Measurements from ENCODE around the gene PXDN.

PXDN gene

GRCh38 chr2:1610096-1610485 is 134.2 kb downstream of the PXDN start:
- in situ Hi-C loops (cut with HindIII; ENCODE audit: low sequenced_read_pairs) = no loop called here
- H3K4me3 ChIP-seq (ENCODE audit: low read depth, low read length) = no peak overlapping the region

GRCh38 chr2:1609485-1610095 is 134.7 kb downstream of the PXDN start:
- no peak for DNase-seq (ENCODE audit: low read depth, low spot score)
- no peak for TF ChIP-seq CTCF (IDR thresholded peaks at IDR 0.05; ENCODE audit: low read depth, low read length)
- H3K4me3 ChIP-seq (ENCODE audit: low read depth, low read length) = no peak overlapping the region
- in situ Hi-C loops (cut with HindIII; ENCODE audit: low sequenced_read_pairs) = no loop called here

More at GRCh38 chr2:1610096-1610485, 134.2 kb downstream of the PXDN start:
- DNase-seq (ENCODE audit: low read depth, low spot score) = no peak
- TF ChIP-seq CTCF (IDR thresholded peaks at IDR 0.05; ENCODE audit: low read depth, low read length) = no peak

- DNase-seq (ENCODE audit: low read depth, low spot score) = no peak
- no peak for TF ChIP-seq CTCF (IDR thresholded peaks at IDR 0.05; ENCODE audit: low read depth, low read length)
- in situ Hi-C loops (cut with HindIII; ENCODE audit: low sequenced_read_pairs) = no loop called here
- no peak overlapping the region for H3K4me3 ChIP-seq (ENCODE audit: low read depth, low read length)
Measured at GRCh38 chr2:1609040-1609439, 135.3 kb downstream of the PXDN start.

GRCh38 chr2:1607971-1608688 is 136.2 kb downstream of the PXDN start:
- in situ Hi-C loops (cut with HindIII; ENCODE audit: low sequenced_read_pairs) = no loop called here
- no peak for DNase-seq (ENCODE audit: low read depth, low spot score)
- no peak for TF ChIP-seq CTCF (IDR thresholded peaks at IDR 0.05; ENCODE audit: low read depth, low read length)
- no peak overlapping the region for H3K4me3 ChIP-seq (ENCODE audit: low read depth, low read length)

GRCh38 chr2:1607236-1607920 is 136.9 kb downstream of the PXDN start:
- in situ Hi-C loops (cut with HindIII; ENCODE audit: low sequenced_read_pairs) = no loop called here
- DNase-seq (ENCODE audit: low read depth, low spot score) = no peak
- no peak for TF ChIP-seq CTCF (IDR thresholded peaks at IDR 0.05; ENCODE audit: low read depth, low read length)
- H3K4me3 ChIP-seq (ENCODE audit: low read depth, low read length) = no peak overlapping the region

GRCh38 chr2:1606421-1607235 is 137.7 kb downstream of the PXDN start:
- no peak for TF ChIP-seq CTCF (IDR thresholded peaks at IDR 0.05; ENCODE audit: low read depth, low read length)
- in situ Hi-C loops (cut with HindIII; ENCODE audit: low sequenced_read_pairs) = no loop called here

More at GRCh38 chr2:1606421-1607235, 137.7 kb downstream of the PXDN start:
- DNase-seq (ENCODE audit: low read depth, low spot score) = no peak
- no peak overlapping the region for H3K4me3 ChIP-seq (ENCODE audit: low read depth, low read length)
